ENCODE results near the gene GALNT11.

The GALNT11 gene

GRCh38 chr7:152048051-152048450, 22.6 kb downstream of the GALNT11 start:
- H3K4me3 ChIP-seq (ENCODE audit: low read length): no peak overlapping the region
- no peak overlapping the region for H3K27ac ChIP-seq (ENCODE audit: low read depth, low read length)
- H3F3A ChIP-seq (ENCODE audit: control insufficient read depth, insufficient read depth): no peaks in the 10 kb centered on the region
- H3K9me3 ChIP-seq (ENCODE audit: control insufficient read depth, insufficient read depth, low read length): no peaks in the 10 kb centered on the region
- no peaks in the 10 kb centered on the region for H3K79me2 ChIP-seq (ENCODE audit: control insufficient read depth, low read length)
- no peaks in the 10 kb centered on the region for H4K20me1 ChIP-seq (ENCODE audit: control insufficient read depth, insufficient read depth, low read depth, low read length)
- H3K27me3 ChIP-seq (ENCODE audit: control insufficient read depth, low read length): peaks cover 18% of the 10 kb centered on the region
- no peaks in the 10 kb centered on the region for H3K9me2 ChIP-seq (replicated peaks; ENCODE audit: control insufficient read depth, low read length)
- H3K36me3 ChIP-seq (ENCODE audit: control insufficient read depth, low read length): no peaks in the 10 kb centered on the region
- no peak overlapping the region for H3K4me2 ChIP-seq (ENCODE audit: low read length)
- no peak for TF ChIP-seq CTCF (IDR thresholded peaks at IDR 0.05; ENCODE audit: low read depth, low read length, poor library complexity, severe bottlenecking)
- TF ChIP-seq EZH2phosphoT487 (IDR thresholded peaks at IDR 0.05; ENCODE audit: borderline replicate concordance, low read length): no peak
- no peaks in the 10 kb centered on the region for H3K4me1 ChIP-seq (ENCODE audit: control insufficient read depth, low read length)

- Histone ChIP-seq H3K9me3 (ENCODE audit: control insufficient read depth, insufficient read depth, low read length) (no peaks in the 10 kb centered on the region), H3K79me2 (ENCODE audit: control insufficient read depth, low read length) (no peaks in the 10 kb centered on the region), H3F3A (ENCODE audit: control insufficient read depth, insufficient read depth) (no peaks in the 10 kb centered on the region), H3K9me2 (replicated peaks; ENCODE audit: control insufficient read depth, low read length) (no peaks in the 10 kb centered on the region), H3K4me3 (ENCODE audit: low read length) (no peak overlapping the region), H3K4me1 (ENCODE audit: control insufficient read depth, low read length) (no peaks in the 10 kb centered on the region), H3K27ac (ENCODE audit: low read depth, low read length) (no peak overlapping the region), H3K36me3 (ENCODE audit: control insufficient read depth, low read length) (no peaks in the 10 kb centered on the region), H3K4me2 (ENCODE audit: low read length) (no peak overlapping the region), H3K27me3 (ENCODE audit: control insufficient read depth, low read length) (peaks cover 18% of the 10 kb centered on the region), H4K20me1 (ENCODE audit: control insufficient read depth, insufficient read depth, low read depth, low read length) (no peaks in the 10 kb centered on the region)
- TF ChIP-seq CTCF (IDR thresholded peaks at IDR 0.05; ENCODE audit: low read depth, low read length, poor library complexity, severe bottlenecking): no peak
- TF ChIP-seq EZH2phosphoT487 (IDR thresholded peaks at IDR 0.05; ENCODE audit: borderline replicate concordance, low read length): no peak
Observed at GRCh38 chr7:152050547-152050971, 25.1 kb downstream of the GALNT11 start.

DNA sequence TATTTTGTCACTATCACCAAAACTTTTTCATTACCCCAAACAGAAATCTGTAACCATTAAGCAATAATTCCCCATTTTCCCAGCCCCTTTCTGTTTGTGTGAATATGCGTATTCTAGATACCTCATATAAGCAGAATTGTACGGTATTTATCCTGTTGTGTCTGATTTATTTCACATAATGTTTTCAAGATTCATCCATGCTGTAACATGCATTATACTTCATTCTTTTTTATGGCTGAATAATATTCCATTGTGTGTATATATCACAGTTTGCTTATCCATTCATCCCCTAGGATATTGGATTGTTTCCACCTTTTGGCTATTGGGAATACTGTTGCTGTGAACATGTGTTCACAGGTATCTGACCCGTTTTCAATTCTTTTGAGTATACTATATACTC, 26.5 kb downstream of the GALNT11 start:
- no peaks in the 10 kb centered on the region for H3K79me2 ChIP-seq (ENCODE audit: control insufficient read depth, low read length)
- no peaks in the 10 kb centered on the region for H3K9me3 ChIP-seq (ENCODE audit: control insufficient read depth, insufficient read depth, low read length)
- TF ChIP-seq EZH2phosphoT487 (IDR thresholded peaks at IDR 0.05; ENCODE audit: borderline replicate concordance, low read length) (no peak), CTCF (IDR thresholded peaks at IDR 0.05; ENCODE audit: low read depth, low read length, poor library complexity, severe bottlenecking) (no peak)
- no peak overlapping the region for H3K4me2 ChIP-seq (ENCODE audit: low read length)
- no peak overlapping the region for H3K27ac ChIP-seq (ENCODE audit: low read depth, low read length)
- H3F3A ChIP-seq (ENCODE audit: control insufficient read depth, insufficient read depth): no peaks in the 10 kb centered on the region
- H3K36me3 ChIP-seq (ENCODE audit: control insufficient read depth, low read length): no peaks in the 10 kb centered on the region
- H4K20me1 ChIP-seq (ENCODE audit: control insufficient read depth, insufficient read depth, low read depth, low read length): no peaks in the 10 kb centered on the region
- no peak overlapping the region for H3K4me3 ChIP-seq (ENCODE audit: low read length)
- H3K27me3 ChIP-seq (ENCODE audit: control insufficient read depth, low read length): peaks cover 13% of the 10 kb centered on the region
- H3K9me2 ChIP-seq (replicated peaks; ENCODE audit: control insufficient read depth, low read length): no peaks in the 10 kb centered on the region
- no peaks in the 10 kb centered on the region for H3K4me1 ChIP-seq (ENCODE audit: control insufficient read depth, low read length)

DNA sequence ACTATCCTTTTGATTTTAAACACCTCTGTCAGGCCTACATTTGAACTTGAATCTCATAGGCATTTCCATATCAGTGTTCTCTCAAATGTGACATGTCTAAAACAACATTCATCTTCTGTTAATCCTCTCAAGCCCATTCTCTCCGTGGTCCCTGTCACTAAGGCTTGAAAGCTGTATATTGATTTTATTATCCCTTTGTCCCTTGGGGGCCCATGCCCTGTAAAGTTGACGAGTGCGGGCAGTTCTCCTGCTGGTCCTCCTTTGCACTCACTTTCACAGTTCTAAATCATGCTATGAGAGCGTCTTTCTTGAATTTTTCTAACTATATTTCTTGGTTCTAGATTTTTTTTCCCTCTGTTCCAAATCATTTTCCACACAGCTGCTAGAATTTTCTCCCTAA, 27.3 kb downstream of the GALNT11 start:
- peaks cover 13% of the 10 kb centered on the region for H3K27me3 ChIP-seq (ENCODE audit: control insufficient read depth, low read length)
- H3K4me1 ChIP-seq (ENCODE audit: control insufficient read depth, low read length): no peaks in the 10 kb centered on the region
- no peaks in the 10 kb centered on the region for H3K36me3 ChIP-seq (ENCODE audit: control insufficient read depth, low read length)
- H3K27ac ChIP-seq (ENCODE audit: low read depth, low read length): no peak overlapping the region
- no peaks in the 10 kb centered on the region for H3K9me3 ChIP-seq (ENCODE audit: control insufficient read depth, insufficient read depth, low read length)
- H3K9me2 ChIP-seq (replicated peaks; ENCODE audit: control insufficient read depth, low read length): no peaks in the 10 kb centered on the region
- H3K4me3 ChIP-seq (ENCODE audit: low read length): no peak overlapping the region
- H3K4me2 ChIP-seq (ENCODE audit: low read length): no peak overlapping the region
- H4K20me1 ChIP-seq (ENCODE audit: control insufficient read depth, insufficient read depth, low read depth, low read length): no peaks in the 10 kb centered on the region
- H3F3A ChIP-seq (ENCODE audit: control insufficient read depth, insufficient read depth): no peaks in the 10 kb centered on the region
- no peaks in the 10 kb centered on the region for H3K79me2 ChIP-seq (ENCODE audit: control insufficient read depth, low read length)
- no peak for TF ChIP-seq CTCF (IDR thresholded peaks at IDR 0.05; ENCODE audit: low read depth, low read length, poor library complexity, severe bottlenecking)
- TF ChIP-seq EZH2phosphoT487 (IDR thresholded peaks at IDR 0.05; ENCODE audit: borderline replicate concordance, low read length): no peak

All from DOHH2 (cell line).